NT2/D1 (cell line): ENCODE measurements around the gene NOS1.

ENCODE experiments used
- DNase-seq: peaks from one replicate; pipeline ENCODE4 v3.0.0-alpha.2; 2011; ENCODE audit warnings: low read depth, low spot score
- H3K27me3 ChIP-seq: 2 replicates; pipeline ENCODE4 v1.6.0; 2011; ENCODE audit warnings: mild to moderate bottlenecking; ENCODE audit not compliant: insufficient read length, insufficient read depth
- H3K36me3 ChIP-seq: 2 replicates; pipeline ENCODE4 v1.6.1; 2011; ENCODE audit warnings: mild to moderate bottlenecking, low read length, mixed read lengths; ENCODE audit not compliant: insufficient read depth, insufficient read length
- H3K4me1 ChIP-seq: 2 replicates; pipeline ENCODE4 v1.5.1; 2011; ENCODE audit not compliant: insufficient read depth, insufficient read length
- H3K4me3 ChIP-seq: 2 replicates; pipeline ENCODE4 v1.5.1; 2011; ENCODE audit warnings: low read depth; ENCODE audit not compliant: insufficient read length
- H3K9ac ChIP-seq: 2 replicates; pipeline ENCODE4 v1.6.0; 2011; ENCODE audit warnings: low read depth; ENCODE audit not compliant: insufficient read length
- H3K9me3 ChIP-seq: 2 replicates; pipeline ENCODE4 v1.5.1; 2011; ENCODE audit warnings: mild to moderate bottlenecking, low read length; ENCODE audit not compliant: insufficient read depth
- SUZ12 ChIP-seq: IDR thresholded peaks from 2 replicates; pipeline ENCODE4 v1.6.1; 2011; ENCODE audit not compliant: insufficient read length, insufficient read depth; ENCODE audit errors: extremely low read depth
- YY1 ChIP-seq: IDR thresholded peaks from 2 replicates; pipeline ENCODE4 v1.6.1; 2011; ENCODE audit not compliant: insufficient read length, insufficient read depth
- ZNF274 ChIP-seq: IDR thresholded peaks from 2 replicates; pipeline ENCODE4 v1.6.1; 2011; ENCODE audit warnings: mild to moderate bottlenecking, low read depth, low read length

The NOS1 gene

DNA sequence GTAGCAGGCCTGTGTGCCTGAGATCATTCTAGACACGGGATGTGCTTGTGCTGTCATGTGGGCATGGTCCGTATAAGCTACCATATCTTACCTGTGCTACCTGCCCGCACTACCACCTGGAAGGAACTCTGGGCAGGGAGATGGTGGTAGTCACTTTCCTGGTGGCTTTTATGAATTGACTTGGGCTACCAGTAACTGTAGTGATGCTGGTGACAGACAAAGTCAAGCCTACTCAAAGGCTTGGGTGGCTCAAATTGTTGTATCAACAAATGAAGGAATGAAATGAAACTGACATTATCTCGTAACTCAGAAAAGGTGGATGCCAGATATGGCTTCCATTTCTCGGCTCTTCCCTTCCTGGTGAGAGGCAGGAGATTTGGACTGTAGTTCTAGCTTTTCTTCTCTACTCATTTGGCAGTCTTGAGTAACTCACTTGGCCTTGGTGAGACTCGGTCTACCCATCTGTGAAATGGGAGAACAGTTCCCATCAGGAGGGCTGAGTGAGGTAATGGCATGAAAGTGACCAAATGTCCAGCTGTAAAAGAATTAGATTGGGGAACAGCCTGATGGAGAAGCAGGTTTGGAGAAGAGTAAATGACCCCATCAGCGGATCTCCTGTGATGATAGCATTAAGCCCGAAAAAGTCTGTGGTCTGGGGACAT is 81.3 kb downstream of the NOS1 start:
- Histone ChIP-seq H3K4me1 (peaks cover 8% of the 10 kb centered on the region), H3K9ac (no peak overlapping the region), H3K9me3 (no peaks in the 10 kb centered on the region; the same call in 1 of the 2 replicates), H3K4me3 (no peak overlapping the region), H3K36me3 (no peaks in the 10 kb centered on the region), H3K27me3 (no peaks in the 10 kb centered on the region)
- no peak for DNase-seq
- TF ChIP-seq YY1 (no peak), ZNF274 (no peak), SUZ12 (no peak)

DNA sequence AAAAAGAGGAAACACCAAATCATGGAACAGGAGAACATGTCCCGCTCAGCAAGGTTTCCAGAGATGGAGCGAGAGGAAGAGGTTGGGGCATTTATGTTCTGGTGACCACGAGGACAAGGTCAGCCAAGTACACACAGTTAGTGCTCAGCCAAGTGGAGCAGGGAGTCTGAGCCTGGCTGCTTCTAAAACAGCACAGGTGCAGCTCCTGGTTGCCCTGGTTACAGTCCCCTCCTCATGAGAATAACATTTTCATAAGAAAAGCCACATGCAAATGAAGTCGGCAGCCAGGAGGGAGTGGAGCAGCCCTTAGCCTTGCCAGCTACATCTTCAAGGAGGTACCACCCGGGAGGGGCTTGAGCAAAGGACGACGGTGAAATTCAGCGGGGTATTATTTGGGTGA is 81.8 kb downstream of the NOS1 start:
- H3K36me3 ChIP-seq, result no peaks in the 10 kb centered on the region

DNA sequence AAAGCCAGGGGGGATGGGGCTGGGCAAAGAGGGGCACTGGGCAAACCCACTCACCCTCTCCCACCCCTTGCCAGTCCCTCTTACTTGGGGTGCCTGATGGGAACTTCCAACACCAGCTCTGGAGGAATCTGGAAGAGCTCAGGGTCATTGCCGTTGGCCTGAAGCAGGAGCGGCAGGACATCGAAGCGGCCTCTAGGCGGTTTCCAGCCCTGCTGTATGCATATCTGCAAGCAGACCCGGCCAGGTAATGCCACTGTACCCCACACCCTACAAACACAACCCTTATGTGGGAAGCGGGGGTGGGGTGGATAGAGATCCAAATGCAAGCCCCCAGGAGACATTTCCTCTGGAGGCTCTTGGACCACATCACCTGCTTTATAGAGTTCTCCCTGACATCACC is 83.6 kb downstream of the NOS1 start:
- H3K36me3 ChIP-seq, result no peaks in the 10 kb centered on the region
- TF ChIP-seq SUZ12 (no peak), ZNF274 (no peak), YY1 (no peak)
- H3K4me1 ChIP-seq, result peaks cover 8% of the 10 kb centered on the region
- H3K9ac ChIP-seq, result no peak overlapping the region
- H3K9me3 ChIP-seq, result no peaks in the 10 kb centered on the region; the same call in 1 of the 2 replicates
- no peaks in the 10 kb centered on the region for H3K27me3 ChIP-seq
- no peak overlapping the region for H3K4me3 ChIP-seq
- DNase-seq, result no peak

More for the DNA sequence above, 81.8 kb downstream of the NOS1 start:
- no peak overlapping the region for H3K9ac ChIP-seq
- H3K4me1 ChIP-seq, result peaks cover 8% of the 10 kb centered on the region
- no peaks in the 10 kb centered on the region for H3K27me3 ChIP-seq
- no peak overlapping the region for H3K4me3 ChIP-seq
- peak; percentile 55 for DNase-seq
- TF ChIP-seq SUZ12, result no peak
- no peak for TF ChIP-seq YY1
- no peak for TF ChIP-seq ZNF274
- no peaks in the 10 kb centered on the region; the same call in 1 of the 2 replicates for H3K9me3 ChIP-seq

DNA sequence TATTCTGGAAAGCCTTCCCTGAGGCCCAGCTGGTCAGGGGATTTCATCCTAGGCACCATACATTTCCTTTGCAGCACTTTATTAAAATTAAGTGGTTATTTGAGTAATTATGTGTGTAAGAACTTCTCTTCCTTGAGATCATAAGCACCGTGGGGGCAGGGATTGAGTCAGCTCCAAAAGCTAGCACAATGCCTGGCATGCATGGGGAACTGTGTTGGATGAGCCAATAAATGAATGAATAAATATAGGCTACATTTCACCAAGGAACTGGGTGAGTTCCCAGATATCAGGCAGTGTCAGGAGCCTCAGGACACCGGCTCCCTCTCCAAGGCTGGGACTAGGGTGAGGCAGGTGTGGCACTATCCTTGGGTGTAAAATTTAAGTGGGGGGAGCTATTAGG is 88.3 kb downstream of the NOS1 start:
- H3K36me3 ChIP-seq, result no peaks in the 10 kb centered on the region
- H3K4me3 ChIP-seq, result no peak overlapping the region
- no peaks in the 10 kb centered on the region for H3K27me3 ChIP-seq
- no peak overlapping the region for H3K9ac ChIP-seq
- H3K4me1 ChIP-seq, result peaks cover 5% of the 10 kb centered on the region
- TF ChIP-seq ZNF274 (no peak), YY1 (no peak)
- DNase-seq, result no peak
- no peaks in the 10 kb centered on the region; the same call in 1 of the 2 replicates for H3K9me3 ChIP-seq

DNA sequence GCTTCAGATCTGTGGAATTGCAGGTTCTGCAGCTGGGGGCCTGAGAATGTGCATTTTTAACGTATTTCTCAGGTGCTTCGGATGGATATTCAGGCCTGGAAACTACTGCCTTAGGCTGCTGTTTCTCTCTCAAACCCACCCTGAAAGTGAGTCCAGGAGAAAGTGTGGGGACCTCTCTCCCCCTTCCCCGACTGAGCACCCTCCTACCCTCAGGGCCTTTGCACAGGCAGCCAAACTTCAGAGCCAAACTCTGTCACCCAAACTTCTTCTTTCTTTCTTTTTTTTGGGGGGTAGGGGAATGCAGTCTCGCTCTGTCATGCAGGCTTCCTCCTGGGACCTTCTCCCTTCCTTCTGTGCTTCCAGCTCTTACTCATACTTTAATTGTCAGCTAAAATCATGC is 88.7 kb downstream of the NOS1 start:
- DNase-seq, result no peak
- TF ChIP-seq SUZ12, result no peak
- no peak for TF ChIP-seq ZNF274
- TF ChIP-seq YY1, result no peak
- Histone ChIP-seq H3K9ac (no peak overlapping the region), H3K4me3 (no peak overlapping the region), H3K27me3 (no peaks in the 10 kb centered on the region), H3K36me3 (no peaks in the 10 kb centered on the region), H3K4me1 (peaks cover 1% of the 10 kb centered on the region), H3K9me3 (no peaks in the 10 kb centered on the region; the same call in 1 of the 2 replicates)

DNA sequence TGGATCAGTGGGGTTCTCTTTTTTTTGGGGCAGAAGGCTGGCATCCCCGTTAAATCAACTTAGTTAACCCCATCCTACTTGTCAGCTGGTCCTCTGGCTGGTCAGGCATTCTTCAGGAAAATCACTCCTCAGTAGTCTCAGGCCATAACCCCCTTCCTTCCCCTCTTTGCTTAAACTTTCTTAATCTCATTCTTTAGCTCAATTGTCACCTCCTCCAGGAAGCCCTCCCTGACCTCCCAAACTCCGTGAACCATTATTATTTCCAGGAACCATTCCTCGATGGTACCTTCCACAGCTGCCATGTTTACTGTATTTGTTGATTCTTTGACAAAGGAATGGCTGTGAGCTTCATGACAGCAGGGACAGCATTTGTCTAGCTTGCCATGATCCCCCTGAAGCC is 98.7 kb downstream of the NOS1 start:
- Histone ChIP-seq H3K36me3 (no peaks in the 10 kb centered on the region), H3K9me3 (no peaks in the 10 kb centered on the region), H3K4me1 (no peaks in the 10 kb centered on the region), H3K27me3 (no peaks in the 10 kb centered on the region), H3K4me3 (no peak overlapping the region), H3K9ac (no peak overlapping the region)
- no peak for DNase-seq
- TF ChIP-seq YY1, result no peak
- TF ChIP-seq ZNF274, result no peak
- no peak for TF ChIP-seq SUZ12

DNA sequence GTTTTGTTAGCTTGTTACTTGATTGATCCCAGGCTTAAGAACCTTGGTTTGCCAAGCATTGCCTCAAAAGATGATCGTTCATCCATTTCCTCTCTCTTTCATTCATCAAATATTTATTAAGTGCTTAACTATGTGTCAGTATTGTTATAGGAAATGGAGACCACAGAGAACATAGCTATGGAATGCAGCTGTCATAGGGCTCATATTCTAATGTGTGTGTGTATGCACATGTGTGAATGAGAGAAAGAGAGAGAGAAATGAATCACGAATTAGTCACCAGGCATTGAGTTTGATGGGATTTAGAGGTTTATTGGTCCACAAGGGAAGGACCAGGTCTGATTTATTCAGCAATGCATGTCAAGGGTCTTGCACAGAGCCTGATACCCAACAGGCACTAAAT is 100.2 kb downstream of the NOS1 start:
- Histone ChIP-seq H3K4me1 (no peaks in the 10 kb centered on the region), H3K27me3 (no peaks in the 10 kb centered on the region), H3K36me3 (no peaks in the 10 kb centered on the region), H3K9me3 (no peaks in the 10 kb centered on the region), H3K4me3 (no peak overlapping the region), H3K9ac (no peak overlapping the region)
- no peak for DNase-seq
- TF ChIP-seq SUZ12, result no peak
- no peak for TF ChIP-seq ZNF274
- no peak for TF ChIP-seq YY1
